Calu3 (cell line): ENCODE measurements around the gene PRAMEF11. TPM values are rescaled to one million over a fixed set of nuclear protein-coding genes. Genes with fewer than 3 reads are reported as not detected.

Source experiments
- BruUV-seq: library from RNA; stranded (reverse); fragments of 400-500 nt; replicated peaks from 2 replicates; lab custom pipeline; 2021; lab: Mats Ljungman, UMichigan
- CTCF ChIA-PET: fragments of 300-600 bp; sonication (Branson Sonifier 250); formaldehyde crosslinking; loops from one replicate; lab custom pipeline; 2022; ENCODE audit warnings: antibody characterized with exemption; lab: Charles Lee
- DNase-seq: peaks from one replicate; pipeline ENCODE4 v3.0.0; 2022
- H3K27ac Mint-ChIP-seq: one replicate; pipeline ENCODE4 v1.8.0; 2022; ENCODE audit warnings: mixed read lengths; ENCODE audit not compliant: unreplicated experiment
- H3K27me3 Mint-ChIP-seq: one replicate; pipeline ENCODE4 v1.8.0; 2022; ENCODE audit warnings: mixed read lengths; ENCODE audit not compliant: unreplicated experiment
- H3K36me3 Mint-ChIP-seq: one replicate; pipeline ENCODE4 v1.8.0; 2022; ENCODE audit warnings: mild to moderate bottlenecking, moderate library complexity, mixed read lengths; ENCODE audit not compliant: insufficient read depth, unreplicated experiment
- H3K4me1 Mint-ChIP-seq: one replicate; pipeline ENCODE4 v1.8.0; 2022; ENCODE audit warnings: mild to moderate bottlenecking, low read depth, mixed read lengths; ENCODE audit not compliant: unreplicated experiment
- H3K4me3 Mint-ChIP-seq: one replicate; pipeline ENCODE4 v1.8.0; 2022; ENCODE audit warnings: mild to moderate bottlenecking, low read depth, moderate library complexity, mixed read lengths; ENCODE audit not compliant: unreplicated experiment
- H3K9me3 Mint-ChIP-seq: one replicate; pipeline ENCODE4 v1.8.0; 2022; ENCODE audit warnings: low read depth, mixed read lengths; ENCODE audit not compliant: unreplicated experiment
- intact Hi-C: fragments of 100-400 bp; cut with micrococcal nuclease; formaldehyde crosslinking; loops from one replicate; pipeline ENCODE4 v1.10.0; 2022; ENCODE audit not compliant: unreplicated experiment
- total RNA-seq: library from RNA; stranded (reverse); gene quantifications from 2 replicates; pipeline ENCODE4 v1.2.3, GENCODE V29; 2022
- TF ChIP-seq, protein P1 (sequence below): fragments of 200-600 bp; IDR thresholded peaks from one replicate; pipeline ENCODE4 v1.8.0; 2022; ENCODE audit warnings: antibody characterized with exemption; ENCODE audit not compliant: unreplicated experiment

PRAMEF11 gene
- total RNA-seq, 1 experiment from 2014 or later = not detected

DNA sequence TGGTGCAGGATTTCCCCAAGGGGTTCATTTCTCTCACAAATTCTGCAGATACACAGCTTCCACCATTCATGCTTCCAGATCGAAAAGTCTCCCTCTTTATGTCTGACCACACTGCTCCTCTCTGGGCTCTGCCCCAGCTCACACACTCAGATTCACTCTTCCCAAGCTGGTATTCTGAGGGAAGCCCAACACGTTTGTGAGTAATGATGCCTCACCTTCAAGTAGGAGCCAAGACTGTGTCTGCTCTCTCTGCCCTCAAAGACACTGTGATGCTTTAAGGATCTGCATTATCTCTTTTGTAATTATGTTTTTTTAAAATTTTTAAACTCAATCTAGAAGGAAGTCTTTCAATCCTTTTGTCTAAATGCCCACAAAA is 19.8 kb downstream of the PRAMEF11 start:
- no TSS peak for BruUV-seq
- Mint-ChIP-seq H3K9me3 (no peaks in the 10 kb centered on the region), H3K36me3 (peaks cover 5% of the 10 kb centered on the region), H3K4me1 (no peaks in the 10 kb centered on the region), H3K27ac (no peak overlapping the region), H3K27me3 (peaks cover 42% of the 10 kb centered on the region), H3K4me3 (no peak overlapping the region)
- TF ChIP-seq, protein P1, sequence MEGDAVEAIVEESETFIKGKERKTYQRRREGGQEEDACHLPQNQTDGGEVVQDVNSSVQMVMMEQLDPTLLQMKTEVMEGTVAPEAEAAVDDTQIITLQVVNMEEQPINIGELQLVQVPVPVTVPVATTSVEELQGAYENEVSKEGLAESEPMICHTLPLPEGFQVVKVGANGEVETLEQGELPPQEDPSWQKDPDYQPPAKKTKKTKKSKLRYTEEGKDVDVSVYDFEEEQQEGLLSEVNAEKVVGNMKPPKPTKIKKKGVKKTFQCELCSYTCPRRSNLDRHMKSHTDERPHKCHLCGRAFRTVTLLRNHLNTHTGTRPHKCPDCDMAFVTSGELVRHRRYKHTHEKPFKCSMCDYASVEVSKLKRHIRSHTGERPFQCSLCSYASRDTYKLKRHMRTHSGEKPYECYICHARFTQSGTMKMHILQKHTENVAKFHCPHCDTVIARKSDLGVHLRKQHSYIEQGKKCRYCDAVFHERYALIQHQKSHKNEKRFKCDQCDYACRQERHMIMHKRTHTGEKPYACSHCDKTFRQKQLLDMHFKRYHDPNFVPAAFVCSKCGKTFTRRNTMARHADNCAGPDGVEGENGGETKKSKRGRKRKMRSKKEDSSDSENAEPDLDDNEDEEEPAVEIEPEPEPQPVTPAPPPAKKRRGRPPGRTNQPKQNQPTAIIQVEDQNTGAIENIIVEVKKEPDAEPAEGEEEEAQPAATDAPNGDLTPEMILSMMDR = no peak
- no peak for DNase-seq
- CTCF ChIA-PET = no interaction called here
- intact Hi-C loops = no loop called here

DNA sequence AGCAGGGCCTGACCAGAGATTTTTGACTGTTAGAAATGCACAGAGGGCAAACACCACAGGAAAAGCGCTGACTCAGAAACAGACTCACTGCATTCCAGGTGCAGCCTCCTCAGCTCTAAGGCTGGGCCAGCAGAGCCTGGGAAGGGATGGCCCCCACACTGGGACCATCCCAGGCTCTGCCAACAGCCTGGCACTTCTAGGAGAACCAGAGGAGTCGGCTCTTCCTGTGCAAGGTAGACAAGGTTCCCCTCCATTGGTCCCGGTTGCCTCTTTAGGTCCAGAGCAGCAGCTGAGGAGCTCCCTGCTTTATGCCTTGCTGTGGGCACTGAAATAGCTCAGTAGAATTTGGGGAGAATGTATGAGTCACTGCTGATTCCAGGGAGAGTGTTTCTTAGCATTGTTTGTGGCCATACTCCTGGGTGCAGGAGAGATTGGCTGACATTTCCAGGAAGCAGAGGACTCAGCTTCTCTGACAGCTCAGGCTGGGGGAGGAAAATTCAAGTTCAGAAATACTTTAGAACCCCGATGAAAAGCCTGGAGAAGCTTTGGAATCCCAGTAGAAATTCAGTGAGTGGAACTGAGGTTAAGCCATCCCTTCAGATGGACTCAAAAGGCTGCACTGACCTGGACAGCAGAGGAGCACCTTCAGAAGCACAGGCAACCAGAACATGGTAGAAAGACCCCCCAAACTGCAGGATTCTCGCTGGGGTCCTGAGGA is 20.4 kb downstream of the PRAMEF11 start:
- Mint-ChIP-seq H3K4me3 (no peak overlapping the region), H3K36me3 (peaks cover 5% of the 10 kb centered on the region), H3K4me1 (no peaks in the 10 kb centered on the region), H3K27ac (no peak overlapping the region), H3K9me3 (no peaks in the 10 kb centered on the region), H3K27me3 (peaks cover 47% of the 10 kb centered on the region)
- DNase-seq = no peak
- CTCF ChIA-PET = no interaction called here
- TF ChIP-seq, protein P1 = no peak
- intact Hi-C loops = no loop called here
- BruUV-seq = no TSS peak

DNA sequence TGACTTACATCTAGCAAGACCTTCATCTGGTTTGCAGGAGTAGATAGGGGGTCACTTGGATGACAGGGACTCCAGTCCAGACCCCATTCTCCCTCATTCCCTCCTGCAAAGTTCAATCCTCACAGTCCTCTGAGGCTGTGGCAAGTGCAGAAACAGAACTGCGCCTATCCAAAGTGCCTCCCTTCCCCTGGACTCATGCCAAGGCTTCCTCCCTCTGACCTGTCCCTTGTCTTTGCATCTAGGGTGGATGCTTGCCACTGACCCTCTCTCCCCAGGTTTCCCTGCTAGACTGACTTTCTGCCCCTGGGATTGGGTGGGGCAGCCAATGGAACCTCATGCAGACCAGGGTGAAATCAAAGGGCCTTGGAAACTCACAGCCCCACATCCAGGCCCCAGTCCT is 21.3 kb downstream of the PRAMEF11 start:
- CTCF ChIA-PET = no interaction called here
- intact Hi-C loops = no loop called here
- no peaks in the 10 kb centered on the region for H3K4me1 Mint-ChIP-seq

DNA sequence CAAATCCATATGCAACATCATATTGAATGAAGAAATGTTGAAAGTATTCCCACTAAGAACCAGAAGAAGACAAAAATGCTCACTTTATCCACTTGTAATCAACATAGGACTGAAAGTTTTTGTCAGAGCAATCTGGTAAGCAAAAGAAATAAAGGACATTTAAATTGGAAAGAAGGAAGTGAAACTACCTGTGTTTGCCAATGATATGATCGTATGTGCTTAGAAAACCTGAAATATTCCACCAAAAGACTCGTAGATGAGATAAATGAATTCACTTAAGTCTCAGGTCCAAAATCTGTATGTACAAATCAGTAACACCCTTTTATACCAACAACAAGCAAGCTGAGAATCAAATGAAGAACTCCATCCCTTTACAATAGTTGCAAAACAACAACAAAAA is 31.5 kb downstream of the PRAMEF11 start:
- H3K27me3 Mint-ChIP-seq = peaks cover 39% of the 10 kb centered on the region
- BruUV-seq = no TSS peak

More for the DNA sequence above, 21.3 kb downstream of the PRAMEF11 start:
- Mint-ChIP-seq H3K4me3 (no peak overlapping the region), H3K36me3 (peaks cover 5% of the 10 kb centered on the region), H3K9me3 (no peaks in the 10 kb centered on the region), H3K27ac (no peak overlapping the region), H3K27me3 (peaks cover 56% of the 10 kb centered on the region)
- TF ChIP-seq, protein P1 = no peak
- DNase-seq = no peak
- no TSS peak for BruUV-seq

More for the DNA sequence above, 31.5 kb downstream of the PRAMEF11 start:
- Mint-ChIP-seq H3K4me3 (no peak overlapping the region), H3K27ac (no peak overlapping the region), H3K36me3 (no peaks in the 10 kb centered on the region), H3K9me3 (peaks cover 2% of the 10 kb centered on the region), H3K4me1 (no peaks in the 10 kb centered on the region)
- intact Hi-C loops = no loop called here
- no peak for DNase-seq
- TF ChIP-seq, protein P1 = no peak
- CTCF ChIA-PET = no interaction called here
